GM18873 (cell line): ENCODE measurements around the gene RGS9.
"Not testable (repeated sequence)": the region's sequence is repeated elsewhere in the genome, so short reads cannot be mapped to it uniquely, and the experiment has no call there.

Experiments used
- ATAC-seq: cut with Tn5 transposase; IDR thresholded peaks from one replicate; pipeline ENCODE4 v1.9.1; 2021; ENCODE audit warnings: mild to moderate bottlenecking, moderate library complexity, moderate number of reproducible peaks; ENCODE audit not compliant: unreplicated experiment, low FRiP score

Gene RGS9

DNA sequence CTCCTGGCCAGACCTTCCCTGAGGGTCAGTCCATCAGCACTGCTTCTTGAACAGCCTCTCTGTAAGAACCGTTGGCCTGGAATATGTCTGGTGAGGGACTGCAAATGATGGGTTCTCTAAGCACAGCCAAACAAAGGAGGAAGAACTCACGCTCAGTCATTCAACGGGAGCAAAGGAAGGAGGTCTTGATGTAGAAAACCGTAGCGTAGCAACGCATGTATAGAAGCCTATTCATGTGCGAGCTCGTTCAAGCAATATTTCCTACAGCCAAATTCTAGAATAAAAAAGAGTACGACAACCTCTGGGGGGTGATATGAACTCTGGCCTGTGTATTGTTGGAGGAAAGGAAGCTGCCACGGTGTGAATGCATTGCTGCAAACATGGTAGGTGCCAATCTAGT is 64.2 kb downstream of the RGS9 start:
- no peak for ATAC-seq

DNA sequence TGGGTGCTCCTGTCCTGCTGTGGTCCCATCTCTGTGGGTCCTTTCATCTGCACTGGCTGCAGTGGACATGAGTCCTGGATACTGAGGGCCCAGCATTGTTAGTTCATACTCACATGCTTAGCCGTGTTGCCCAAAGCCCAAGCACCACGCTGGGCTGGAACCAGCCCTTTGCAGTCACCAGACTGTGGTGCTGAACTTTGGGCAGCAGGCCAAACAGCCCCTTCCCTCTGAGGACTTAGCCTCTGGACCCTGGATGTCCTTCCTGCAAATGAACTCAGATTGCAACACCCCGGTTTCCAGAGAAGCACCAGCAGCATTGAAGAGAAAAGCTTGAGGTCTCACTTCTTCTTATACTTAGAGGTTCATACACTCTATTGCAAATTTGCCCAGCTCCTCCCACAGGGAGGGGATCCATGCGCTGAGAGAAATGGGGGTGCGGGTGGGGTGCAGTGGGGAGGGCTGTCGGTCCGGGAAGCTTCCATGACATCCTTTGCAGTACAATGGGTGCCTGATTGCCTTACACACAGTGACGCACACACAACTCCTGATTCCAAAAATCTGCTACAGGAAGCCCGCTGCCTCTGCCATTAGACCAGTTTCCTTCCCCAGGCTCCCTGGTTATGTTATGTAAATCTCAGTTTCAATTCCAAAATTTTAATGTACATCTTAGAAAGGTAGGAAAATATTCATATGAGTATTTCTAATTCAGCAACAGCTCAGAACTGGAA is 65.8 kb downstream of the RGS9 start:
- ATAC-seq, result no peak

DNA sequence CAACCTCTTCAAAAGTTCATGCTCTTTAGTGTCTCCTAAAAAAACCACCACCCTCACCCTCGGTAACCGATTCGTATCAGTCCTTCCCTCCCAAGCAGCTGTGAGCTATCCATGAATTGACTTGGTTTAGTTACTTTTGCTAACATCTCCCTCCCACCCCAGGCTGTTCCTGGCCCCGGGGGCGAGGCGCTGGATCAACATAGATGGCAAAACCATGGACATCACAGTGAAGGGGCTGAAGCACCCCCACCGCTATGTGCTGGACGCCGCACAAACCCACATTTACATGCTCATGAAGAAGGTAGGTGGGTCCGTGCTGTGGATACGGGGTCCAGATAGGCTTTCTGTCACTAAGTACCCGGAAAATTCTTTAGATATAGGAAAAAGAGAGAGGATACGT is 66.8 kb downstream of the RGS9 start:
- ATAC-seq, result no peak

DNA sequence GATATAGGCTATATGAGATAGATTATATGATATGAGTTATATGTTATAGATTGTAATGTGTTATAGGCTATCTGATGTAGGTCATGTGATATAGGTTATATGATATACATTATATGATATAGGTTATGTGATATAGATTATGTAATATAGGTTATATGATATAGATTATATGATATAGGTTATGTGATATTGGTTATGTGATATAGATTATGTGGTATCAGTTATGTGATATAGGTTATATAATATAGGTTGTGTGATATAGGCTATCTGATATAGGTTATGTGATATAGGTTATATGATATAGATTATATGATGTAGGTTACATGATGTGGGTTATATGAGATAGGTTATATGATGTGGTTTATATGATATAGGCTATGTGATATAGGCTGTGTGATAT is 68.5 kb downstream of the RGS9 start:
- ATAC-seq, result no peak

DNA sequence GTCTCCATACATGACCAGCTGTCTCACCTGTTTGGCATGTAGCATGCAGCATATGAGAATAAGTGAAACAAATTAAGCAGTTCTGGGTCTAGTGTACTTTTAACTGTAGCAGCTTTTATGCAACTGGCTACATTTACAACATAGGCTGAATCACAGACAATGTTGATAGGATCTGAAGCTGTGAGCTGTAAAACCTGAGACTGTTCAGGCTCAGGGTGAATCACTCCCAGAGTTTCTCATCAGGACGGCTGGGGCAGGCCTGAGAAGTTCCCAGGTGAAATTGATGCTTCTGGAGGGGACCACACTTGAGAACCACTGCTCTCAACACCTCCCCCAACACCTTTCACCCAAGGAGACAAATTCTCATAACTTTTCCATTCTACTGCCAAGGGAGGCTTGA is 70.3 kb downstream of the RGS9 start:
- ATAC-seq, result not testable (repeated sequence)

DNA sequence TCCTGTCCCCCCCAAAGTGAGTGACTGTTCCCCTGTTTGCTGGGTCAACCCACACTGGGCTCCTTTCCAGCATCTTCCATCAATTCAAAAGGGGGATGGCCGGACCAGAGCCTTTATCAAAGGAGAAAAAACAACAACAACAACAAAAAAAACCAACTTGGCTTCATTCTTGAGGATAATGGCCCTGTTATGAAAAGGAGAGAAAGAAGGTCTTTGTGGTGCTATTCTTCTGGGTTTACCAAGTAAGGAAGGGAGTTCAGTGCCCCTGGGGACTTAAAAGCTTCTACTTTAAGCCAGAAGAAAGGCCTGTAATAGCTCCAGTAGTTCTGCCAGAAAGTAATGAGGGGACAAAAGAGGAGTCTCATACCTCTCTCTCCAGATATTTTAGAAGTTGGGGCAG is 71.5 kb downstream of the RGS9 start:
- ATAC-seq, result no peak

DNA sequence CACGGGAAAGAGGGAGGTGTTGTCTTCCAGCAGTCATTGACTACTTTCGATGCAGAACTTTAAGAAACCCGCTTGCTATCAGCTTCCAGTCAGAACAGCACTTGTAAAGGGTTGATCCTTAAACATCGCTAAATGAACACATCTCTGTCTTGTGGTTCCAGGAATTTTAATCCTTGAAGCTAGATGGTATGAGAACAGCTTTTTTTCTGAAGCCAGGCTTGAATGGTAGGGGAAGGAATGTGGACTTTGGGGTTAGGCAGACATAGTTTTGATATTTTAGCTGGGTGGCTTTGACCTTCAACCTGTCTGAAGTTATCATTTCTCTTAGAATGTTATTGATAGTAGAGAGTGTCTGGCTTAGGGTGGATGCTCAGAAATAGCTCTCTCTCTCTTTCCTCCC is 81.1 kb downstream of the RGS9 start:
- no peak for ATAC-seq

DNA sequence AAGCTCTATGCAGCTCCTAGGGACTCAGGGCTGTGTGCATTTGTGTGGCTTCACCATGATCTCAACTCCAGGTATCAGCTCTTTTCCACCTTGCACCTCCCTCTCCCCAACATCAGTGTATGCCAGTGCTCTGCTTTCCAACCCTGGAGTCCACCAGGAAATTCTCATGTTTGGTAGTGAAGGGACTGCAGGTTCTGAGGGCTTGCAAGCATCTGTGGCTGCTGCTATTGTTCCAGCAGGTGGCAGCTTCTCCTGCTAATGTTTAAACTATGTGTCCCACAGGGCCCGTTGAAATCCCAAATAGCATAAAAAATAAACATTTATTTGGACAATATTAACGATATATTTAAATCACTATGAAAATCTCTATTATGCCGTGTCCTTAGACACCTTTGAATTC is 82.0 kb downstream of the RGS9 start:
- ATAC-seq, result no peak

DNA sequence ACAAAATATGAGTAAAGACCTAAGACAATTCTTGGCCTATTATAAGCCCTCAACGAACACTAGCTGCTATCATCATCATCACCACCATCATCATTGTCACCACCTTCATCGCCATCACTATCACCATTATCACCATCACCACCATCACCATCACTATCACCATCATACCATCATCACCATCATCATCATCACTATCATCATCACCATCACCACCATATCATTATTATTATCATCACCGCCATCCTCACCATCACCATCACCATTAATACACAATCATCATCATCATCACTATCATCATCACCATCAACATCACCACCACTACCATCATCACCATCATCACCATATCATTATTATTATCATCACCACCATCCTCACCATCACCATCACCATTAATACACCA is 82.5 kb downstream of the RGS9 start:
- ATAC-seq, result no peak

DNA sequence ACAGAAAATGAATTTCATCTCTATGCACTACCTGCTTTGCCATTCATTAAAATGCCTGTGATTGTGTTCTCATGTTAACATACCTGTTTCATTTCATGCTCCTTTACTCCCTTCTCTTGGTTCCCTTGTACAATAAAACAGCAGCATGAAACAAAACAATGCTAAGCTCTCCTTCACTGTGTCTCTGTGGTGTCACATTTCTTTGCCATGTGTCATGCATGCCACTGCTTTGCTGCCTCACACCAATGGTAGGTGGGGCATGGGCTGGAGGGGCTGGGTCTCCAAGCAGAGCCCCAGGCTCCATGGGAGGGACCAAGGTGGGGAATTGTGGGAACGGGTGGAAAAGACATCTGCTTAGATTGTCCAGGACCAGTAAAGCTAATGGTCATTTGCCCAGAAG is 83.6 kb downstream of the RGS9 start:
- ATAC-seq, result no peak

DNA sequence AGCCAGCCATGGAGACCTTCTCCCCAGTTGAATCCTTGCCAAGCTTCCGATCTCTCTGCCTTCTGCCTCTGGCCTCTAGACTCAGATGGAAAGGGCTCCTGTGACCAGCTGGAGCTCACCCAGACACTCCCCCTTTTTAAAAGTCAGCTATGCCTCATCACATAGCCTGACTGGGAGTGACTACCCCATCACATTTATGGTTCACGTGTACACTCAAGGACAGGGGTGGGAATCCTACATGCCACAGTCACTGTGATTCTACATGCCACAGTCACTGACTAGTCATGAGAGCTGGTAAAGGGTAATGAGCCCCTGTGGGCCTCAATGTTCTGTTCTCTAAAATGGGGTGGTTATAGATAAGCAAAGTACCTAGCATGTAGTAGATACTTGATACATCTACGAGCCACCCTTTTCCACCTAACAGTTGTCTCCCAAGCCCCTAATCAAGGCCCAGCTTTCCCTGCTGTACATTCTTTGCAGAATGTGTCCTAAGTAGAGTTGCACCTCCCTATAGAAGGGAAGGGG is 85.1 kb downstream of the RGS9 start:
- ATAC-seq, result no peak

DNA sequence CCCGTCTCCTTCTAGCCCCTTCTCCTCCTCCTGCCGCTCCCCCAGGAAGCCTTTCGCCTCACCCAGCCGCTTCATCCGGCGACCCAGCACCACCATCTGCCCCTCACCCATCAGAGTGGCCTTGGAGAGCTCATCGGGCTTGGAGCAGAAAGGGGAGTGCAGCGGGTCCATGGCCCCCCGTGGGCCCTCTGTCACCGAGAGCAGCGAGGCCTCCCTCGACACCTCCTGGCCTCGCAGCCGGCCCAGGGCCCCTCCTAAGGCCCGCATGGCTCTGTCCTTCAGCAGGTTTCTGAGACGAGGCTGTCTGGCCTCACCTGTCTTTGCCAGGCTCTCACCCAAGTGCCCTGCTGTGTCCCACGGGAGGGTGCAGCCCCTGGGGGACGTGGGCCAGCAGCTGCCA is 87.9 kb downstream of the RGS9 start:
- no peak for ATAC-seq

DNA sequence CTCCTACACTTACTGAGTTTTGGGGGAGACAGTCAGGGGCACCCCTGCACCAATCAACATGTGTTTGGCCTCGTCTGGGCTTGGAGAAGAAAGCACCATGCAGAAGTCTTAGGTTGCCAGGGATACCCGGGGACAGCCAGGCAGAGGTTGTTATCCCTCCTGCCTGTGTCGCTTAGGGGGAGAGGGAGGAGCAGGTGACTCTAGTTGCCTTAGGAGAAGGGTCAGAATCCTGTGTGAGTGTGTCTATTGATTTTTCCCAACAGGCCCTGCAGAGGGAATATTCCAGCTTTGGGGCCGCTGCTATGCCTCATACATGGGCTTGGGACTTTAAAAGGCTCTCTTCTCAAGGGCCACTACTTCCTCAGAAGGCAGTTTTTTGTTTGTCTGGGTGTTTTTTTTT is 89.1 kb downstream of the RGS9 start:
- ATAC-seq, result no peak

DNA sequence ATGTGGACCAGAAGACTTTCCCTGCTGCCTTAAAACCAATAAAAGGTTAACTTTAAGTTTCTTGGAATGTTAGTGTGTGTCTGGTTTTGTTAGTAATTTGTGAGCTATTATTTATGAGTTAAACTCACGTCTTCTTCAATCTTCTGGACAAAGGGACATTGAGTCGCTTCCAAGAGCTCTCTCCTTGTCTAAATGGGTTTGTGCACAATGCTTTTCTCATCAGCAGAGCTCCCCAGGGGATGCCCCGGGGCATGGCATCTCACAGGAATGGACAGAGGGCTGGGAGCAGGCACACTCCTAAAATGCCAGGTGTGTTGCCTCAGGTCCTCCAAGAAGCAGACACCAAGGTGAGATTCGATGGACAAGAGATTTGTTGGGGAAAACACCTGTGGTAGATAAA is 90.5 kb downstream of the RGS9 start:
- ATAC-seq, result no peak

DNA sequence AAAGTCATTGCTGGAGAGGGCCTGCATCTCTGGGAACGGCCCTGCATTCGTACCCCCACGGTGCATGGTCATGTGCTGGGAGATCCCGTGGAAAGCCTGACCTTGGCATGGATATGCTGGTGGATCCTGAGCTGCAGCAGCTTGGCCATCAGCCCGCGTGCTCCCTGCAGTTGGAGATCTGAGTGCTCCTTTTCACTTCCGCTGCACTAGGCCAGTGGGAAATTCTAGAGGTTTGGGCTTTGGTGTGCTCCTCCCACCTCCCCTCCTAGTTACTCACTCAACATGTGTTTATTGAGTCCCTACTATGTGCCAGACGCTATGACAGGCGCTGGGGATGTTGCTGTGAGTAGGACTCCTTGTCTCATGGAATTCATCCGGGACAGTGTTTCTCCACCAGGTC is 91.1 kb downstream of the RGS9 start:
- no peak for ATAC-seq

DNA sequence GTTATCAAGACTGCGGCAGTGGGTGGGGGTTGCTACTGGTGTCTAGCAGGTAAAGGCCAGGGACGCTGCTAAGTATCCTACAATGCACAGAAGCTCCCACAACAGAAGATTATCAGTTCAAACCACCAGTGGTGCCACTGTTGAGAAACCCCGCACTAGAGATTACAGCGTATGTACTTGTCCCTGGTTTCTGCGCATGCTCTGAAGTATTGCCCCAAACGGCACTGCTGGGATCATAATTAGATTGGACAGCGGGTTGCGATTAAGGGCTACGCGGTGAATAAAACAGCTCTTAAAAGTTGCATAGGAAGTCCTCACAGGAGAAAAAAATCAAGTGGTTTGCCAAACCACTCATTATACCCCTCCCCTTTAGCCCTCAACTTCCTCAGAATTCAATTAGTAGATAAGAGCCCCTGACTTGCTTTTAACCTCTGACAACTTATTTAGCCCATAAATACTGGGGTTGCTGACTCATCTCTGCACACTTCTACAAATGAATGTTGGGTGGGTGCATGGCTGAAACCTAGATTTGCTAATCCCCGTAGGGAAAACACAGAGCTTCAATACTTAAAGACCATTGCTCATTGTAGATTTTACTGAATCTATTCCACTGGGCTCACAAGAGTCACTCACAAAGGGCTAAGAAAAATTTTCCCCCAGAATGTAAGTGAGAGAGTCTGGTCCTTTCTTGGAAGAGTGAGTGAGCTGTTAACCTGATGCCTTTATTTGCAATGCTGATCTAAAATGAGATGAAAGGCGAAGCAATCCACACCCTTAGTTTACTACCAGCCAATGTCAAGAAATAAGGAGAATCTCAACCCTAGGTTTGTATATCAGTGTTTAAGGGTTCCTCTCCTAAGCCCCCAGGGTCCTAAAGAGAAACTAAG is 91.8 kb downstream of the RGS9 start:
- no peak for ATAC-seq

DNA sequence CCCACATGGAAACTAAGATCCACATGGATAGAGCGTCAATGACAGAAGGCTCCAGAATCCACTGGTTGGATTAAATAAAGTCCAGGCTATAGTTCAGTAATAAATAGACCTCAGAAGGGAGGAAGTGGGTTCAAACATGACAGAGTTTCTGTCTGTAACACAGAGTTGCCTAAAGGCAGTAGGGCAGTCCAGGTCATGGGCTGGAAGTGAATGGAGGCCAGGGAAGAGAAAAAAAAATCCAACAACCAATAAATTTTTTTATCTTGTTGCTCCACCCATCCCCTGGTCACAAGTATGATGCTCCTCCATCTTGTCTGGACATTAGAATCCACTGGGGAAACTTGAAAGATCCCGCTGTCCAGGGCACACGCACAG is 92.4 kb downstream of the RGS9 start:
- ATAC-seq, result no peak

DNA sequence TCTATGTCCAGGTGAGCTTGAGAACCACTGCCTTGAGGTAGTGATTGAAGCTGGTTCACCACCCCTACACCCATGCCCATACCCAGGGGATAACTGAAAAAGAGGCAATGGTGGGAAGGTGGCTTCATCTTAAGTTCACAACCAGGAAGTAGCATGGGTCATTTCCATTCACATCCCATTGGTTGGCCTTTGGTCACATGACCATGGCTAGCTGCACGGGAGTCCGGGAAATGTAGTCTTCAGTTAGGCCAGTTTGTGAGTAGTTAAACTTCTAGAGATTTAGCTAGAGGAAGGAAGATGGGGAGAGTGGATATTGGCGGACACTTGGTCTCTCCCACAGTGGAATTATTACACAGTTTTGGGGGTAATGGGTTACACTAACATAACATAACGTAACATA is 92.9 kb downstream of the RGS9 start:
- no peak for ATAC-seq

DNA sequence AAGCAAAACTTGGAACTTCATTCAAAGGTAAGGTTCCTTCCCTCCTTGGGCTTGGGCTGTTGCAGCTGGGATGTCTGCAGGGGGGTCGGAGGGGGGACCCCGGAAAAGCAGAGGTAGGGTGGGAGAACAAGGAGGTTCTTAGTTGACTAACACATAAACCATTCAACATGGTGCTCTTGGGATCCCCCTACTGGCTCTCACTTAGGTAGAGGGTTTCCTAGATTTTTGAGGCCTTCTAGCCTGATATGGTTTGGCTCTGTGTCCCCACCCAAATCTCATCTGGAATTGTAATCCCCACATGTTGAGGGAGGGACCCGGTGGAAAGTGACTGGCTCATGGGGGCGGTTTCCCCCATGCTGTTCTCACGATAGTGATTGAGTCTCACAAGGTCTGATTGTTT is 93.9 kb downstream of the RGS9 start:
- ATAC-seq, result no peak

DNA sequence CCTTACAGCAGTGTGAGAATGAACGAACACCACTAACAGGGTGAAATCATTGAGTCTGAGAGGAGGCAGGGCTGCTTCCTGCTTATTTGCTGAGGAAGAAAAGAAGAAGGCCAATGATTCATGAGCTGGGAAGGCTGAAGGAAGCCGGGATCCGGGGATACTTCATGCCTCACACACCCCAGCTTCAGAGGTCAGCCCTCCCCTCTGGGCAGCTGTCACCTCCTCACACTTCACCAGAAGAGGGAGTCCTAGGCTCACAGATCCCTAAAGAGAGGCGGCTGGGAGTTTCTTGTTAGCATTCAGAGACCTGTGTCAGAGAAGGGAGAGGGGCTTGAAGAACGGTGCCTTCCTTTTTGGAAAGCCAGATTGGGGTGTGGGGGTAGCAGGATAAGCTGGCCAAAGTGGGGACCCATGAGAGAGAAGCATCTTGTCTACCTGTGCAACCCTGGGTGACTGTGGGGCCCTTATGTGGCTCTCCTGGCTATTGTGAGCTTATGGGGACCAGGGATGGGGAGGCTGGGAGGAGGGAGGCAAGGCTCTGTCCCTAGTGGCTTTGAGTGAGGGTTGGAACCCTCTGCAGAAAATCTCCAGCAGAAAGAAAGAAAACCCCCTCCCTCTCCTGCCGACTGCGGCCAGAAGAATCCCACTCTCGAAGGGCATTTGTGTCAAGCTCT is 94.6 kb downstream of the RGS9 start:
- ATAC-seq, result no peak

DNA sequence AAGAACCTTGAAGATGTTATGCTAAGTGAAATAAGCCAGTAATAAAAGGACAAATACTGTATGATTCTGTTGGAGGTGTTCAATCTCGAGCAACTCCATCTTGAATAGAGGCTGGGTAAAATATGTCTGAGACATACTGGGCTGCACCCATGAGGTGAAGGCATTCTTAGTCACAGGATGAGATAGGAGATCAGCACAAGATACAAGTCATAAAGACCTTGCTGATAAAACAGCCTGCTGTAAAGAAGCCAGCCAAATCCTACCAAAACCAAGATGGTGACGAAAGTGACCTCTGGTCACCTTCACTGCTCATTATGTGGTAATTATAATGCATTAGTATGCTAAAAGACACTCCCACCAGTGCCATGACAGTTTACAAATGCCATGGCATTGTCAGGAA is 98.1 kb downstream of the RGS9 start:
- no peak for ATAC-seq
